ENCODE measurements around the gene CRADD. TPM values are rescaled to one million over a fixed set of nuclear protein-coding genes. Genes with fewer than 3 reads are reported as not detected.
"Not testable (repeated sequence)": the region's sequence is repeated elsewhere in the genome, so short reads cannot be mapped to it uniquely, and the experiment has no call there.

CRADD gene
- total RNA-seq, 4 donors from 2014 or later: 11.8 to 49.5 (median 31.4) TPM

- H3K4me1 ChIP-seq: peaks cover 7 to 21% (median 8%) of the 10 kb centered on the region in 3 donors
- H3K36me3 ChIP-seq: no peaks in the 10 kb centered on the region
- no peaks in the 10 kb centered on the region for H3K9me3 ChIP-seq
- TF ChIP-seq POLR2A (IDR thresholded peaks at IDR 0.05) (no peak), CTCF (IDR thresholded peaks at IDR 0.05) (no peak), EP300 (IDR thresholded peaks at IDR 0.05) (no peak), POLR2AphosphoS5 (IDR thresholded peaks at IDR 0.05) (no peak)
- WGBS, 2 donors (ENCODE audit: low coverage in 1 of 2): 79 to 100% methylated on average over 1 to 2 of the region's 3 CpGs
- no peak overlapping the region for H3K4me3 ChIP-seq
- no peak for ATAC-seq
- no peak overlapping the region for H3K27ac ChIP-seq
- no peaks in the 10 kb centered on the region for H3K27me3 ChIP-seq
Measured at GRCh38 chr12:93798279-93799151, 121.3 kb downstream of the CRADD start.

GRCh38 chr12:93801666-93802065 lies 124.5 kb downstream of the CRADD start:
- Histone ChIP-seq H3K4me1 (peaks cover 8 to 39% (median 11%) of the 10 kb centered on the region in 3 donors), H3K27ac (peak overlapping the region in 1 of 4 donors; percentile 76)
- not testable (repeated sequence) for H3K9me3 ChIP-seq, ATAC-seq, H3K36me3 ChIP-seq, H3K27me3 ChIP-seq, H3K4me3 ChIP-seq
- 95 to 100% methylated on average over 2 of the region's 2 CpGs for WGBS, 2 donors (ENCODE audit: low coverage in 1 of 2)

- peaks cover 8 to 42% (median 11%) of the 10 kb centered on the region in 3 donors for H3K4me1 ChIP-seq
- H3K4me3 ChIP-seq: no peak overlapping the region
- H3K27me3 ChIP-seq: no peaks in the 10 kb centered on the region
- ATAC-seq: no peak
- H3K36me3 ChIP-seq: no peaks in the 10 kb centered on the region
- H3K9me3 ChIP-seq: no peaks in the 10 kb centered on the region
- H3K27ac ChIP-seq: peak overlapping the region in 3 of 4 donors; percentile 76 to 79 (median 79)
- 64 to 100% methylated on average over 1 of the region's 2 CpGs for WGBS, 2 donors (ENCODE audit: low coverage in 1 of 2)
- TF ChIP-seq POLR2A (IDR thresholded peaks at IDR 0.05) (no peak), CTCF (IDR thresholded peaks at IDR 0.05) (no peak), POLR2AphosphoS5 (IDR thresholded peaks at IDR 0.05) (no peak), EP300 (IDR thresholded peaks at IDR 0.05) (no peak)
Measured at GRCh38 chr12:93802293-93802692, 125.1 kb downstream of the CRADD start.

- Histone ChIP-seq H3K4me1 (peaks cover 8 to 42% (median 11%) of the 10 kb centered on the region in 3 donors), H3K9me3 (no peaks in the 10 kb centered on the region), H3K4me3 (no peak overlapping the region), H3K36me3 (no peaks in the 10 kb centered on the region), H3K27ac (peak overlapping the region; percentile 76 to 87 (median 79)), H3K27me3 (no peaks in the 10 kb centered on the region)
- peak in 1 of 4 experiments; percentile 32 for TF ChIP-seq CTCF (IDR thresholded peaks at IDR 0.05)
- no peak for TF ChIP-seq POLR2A (IDR thresholded peaks at IDR 0.05)
- ATAC-seq: no peak
- 20 to 30% methylated on average over 2 of the region's 2 CpGs for WGBS, 2 donors (ENCODE audit: low coverage in 1 of 2)
Measured at GRCh38 chr12:93802698-93803423, 125.7 kb downstream of the CRADD start.

GRCh38 chr12:93803424-93803807 lies 126.2 kb downstream of the CRADD start:
- TF ChIP-seq EP300 (IDR thresholded peaks at IDR 0.05): no peak
- TF ChIP-seq POLR2AphosphoS5 (IDR thresholded peaks at IDR 0.05): peak; percentile 83
- ATAC-seq: peak; percentile 59
- Histone ChIP-seq H3K9me3 (no peaks in the 10 kb centered on the region), H3K4me1 (peaks cover 8 to 42% (median 11%) of the 10 kb centered on the region in 3 donors), H3K4me3 (no peak overlapping the region), H3K27me3 (no peaks in the 10 kb centered on the region), H3K36me3 (no peaks in the 10 kb centered on the region), H3K27ac (peak overlapping the region; percentile 76 to 87 (median 79))
- WGBS, 2 donors (ENCODE audit: low coverage in 1 of 2): 16% methylated on average over 4 of the region's 4 CpGs
